ENCODE measurements around the gene CEP85L. TPM values are rescaled to one million over a fixed set of nuclear protein-coding genes. Genes with fewer than 3 reads are reported as not detected.

The CEP85L gene
- total and polyA plus RNA-seq, 3 experiments from 2014 or later = 28.4 to 32.1 (median 29.1) TPM

- H3K27me3 ChIP-seq (ENCODE audit: insufficient read depth, low read length, poor library complexity, severe bottlenecking) = no peaks in the 10 kb centered on the region
- ChIA-PET POLR2A (no interaction called here), CTCF (interaction anchor here (1.5 kb wide), 1 partner anchor 14 kb away, joined by 3 read pairs; no protein-coding TSS in a partner anchor)
- peak overlapping the region in 1 of 8 donors; percentile 31 for H3K27ac Mint-ChIP-seq
- peaks cover 0 to 3% (median 0%) of the 10 kb centered on the region in 5 donors for H3K9me3 Mint-ChIP-seq
- no peaks in the 10 kb centered on the region for H3K9me3 ChIP-seq (ENCODE audit: low read length)
- no peaks in the 10 kb centered on the region for H3K27me3 Mint-ChIP-seq
- no peaks in the 10 kb centered on the region for H3K36me3 ChIP-seq (ENCODE audit: insufficient read depth, low read length)
- H3K4me3 Mint-ChIP-seq = no peak overlapping the region
- H3K27ac ChIP-seq (ENCODE audit: low read depth, low read length) = no peak overlapping the region
- H3K4me1 Mint-ChIP-seq = peaks cover 54 to 71% (median 66%) of the 10 kb centered on the region in 3 donors
- DNase-seq = no peak
- no peaks in the 10 kb centered on the region for H3K4me1 ChIP-seq (ENCODE audit: insufficient read depth, low read length)
- peaks cover 0 to 24% (median 12%) of the 10 kb centered on the region in 3 donors for H3K36me3 Mint-ChIP-seq
- no peak overlapping the region for H3K4me3 ChIP-seq (ENCODE audit: low read length)
These were observed 56.5 kb downstream of the CEP85L start for GRCh38 chr6:118594877-118595276.

DNA sequence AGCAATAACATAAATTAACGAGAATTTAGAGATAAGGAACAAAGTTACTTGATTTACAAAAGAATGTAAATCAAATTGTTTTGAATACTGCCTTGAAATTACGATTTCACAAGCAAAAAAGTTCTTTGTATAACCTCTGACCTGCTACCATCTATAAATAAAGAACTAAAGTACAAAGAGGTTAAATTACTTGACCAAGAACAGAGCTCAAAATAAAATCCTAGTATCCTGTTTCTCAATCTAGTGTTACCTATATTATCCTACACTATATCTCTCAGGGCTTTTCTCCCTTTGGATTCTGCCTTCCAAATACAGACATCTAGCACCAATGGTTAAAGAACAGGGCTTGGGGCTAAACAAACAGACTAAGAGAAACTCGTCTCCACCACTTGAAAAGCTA lies 59.5 kb downstream of the CEP85L start:
- H3K4me1 ChIP-seq (ENCODE audit: insufficient read depth, low read length) = no peaks in the 10 kb centered on the region
- H3K4me3 ChIP-seq (ENCODE audit: low read length) = no peak overlapping the region
- no peak for DNase-seq
- H3K36me3 ChIP-seq (ENCODE audit: insufficient read depth, low read length) = no peaks in the 10 kb centered on the region
- H3K27ac Mint-ChIP-seq = peak overlapping the region in 1 of 8 donors; percentile 10
- no peaks in the 10 kb centered on the region for H3K27me3 ChIP-seq (ENCODE audit: insufficient read depth, low read length, poor library complexity, severe bottlenecking)
- POLR2A ChIA-PET = interaction anchor here (0.5 kb wide), 1 partner anchor 34 kb away, joined by 3 read pairs; no protein-coding TSS in a partner anchor
- H3K4me1 Mint-ChIP-seq = peaks cover 53 to 77% (median 70%) of the 10 kb centered on the region in 3 donors
- CTCF ChIA-PET = interaction anchor here (0.7 kb wide), 1 partner anchor 26 kb away, joined by 4 read pairs; no protein-coding TSS in a partner anchor
- H3K36me3 Mint-ChIP-seq = peaks cover 0 to 32% (median 8%) of the 10 kb centered on the region in 3 donors
- no peak overlapping the region for H3K4me3 Mint-ChIP-seq
- H3K9me3 ChIP-seq (ENCODE audit: low read length) = no peaks in the 10 kb centered on the region
- H3K27me3 Mint-ChIP-seq = no peaks in the 10 kb centered on the region
- peaks cover 0 to 1% (median 0%) of the 10 kb centered on the region in 5 donors for H3K9me3 Mint-ChIP-seq
- no peak overlapping the region for H3K27ac ChIP-seq (ENCODE audit: low read depth, low read length)

- no peak overlapping the region for H3K27ac ChIP-seq (ENCODE audit: low read depth, low read length)
- no peaks in the 10 kb centered on the region for H3K4me1 ChIP-seq (ENCODE audit: insufficient read depth, low read length)
- no peak for DNase-seq
- no peaks in the 10 kb centered on the region for H3K36me3 ChIP-seq (ENCODE audit: insufficient read depth, low read length)
- no peaks in the 10 kb centered on the region for H3K27me3 ChIP-seq (ENCODE audit: insufficient read depth, low read length, poor library complexity, severe bottlenecking)
- peaks cover 55 to 79% (median 72%) of the 10 kb centered on the region in 3 donors for H3K4me1 Mint-ChIP-seq
- CTCF ChIA-PET = no interaction called here
- POLR2A ChIA-PET = no interaction called here
- H3K9me3 ChIP-seq (ENCODE audit: low read length) = no peaks in the 10 kb centered on the region
- H3K27me3 Mint-ChIP-seq = no peaks in the 10 kb centered on the region
- peaks cover 0 to 36% (median 7%) of the 10 kb centered on the region in 3 donors for H3K36me3 Mint-ChIP-seq
- H3K4me3 Mint-ChIP-seq = no peak overlapping the region
- no peak overlapping the region for H3K4me3 ChIP-seq (ENCODE audit: low read length)
- H3K9me3 Mint-ChIP-seq = no peaks in the 10 kb centered on the region
- peak overlapping the region in 2 of 8 donors; percentile 6 to 72 for H3K27ac Mint-ChIP-seq
These were observed 61.6 kb downstream of the CEP85L start for GRCh38 chr6:118589649-118590365.

DNA sequence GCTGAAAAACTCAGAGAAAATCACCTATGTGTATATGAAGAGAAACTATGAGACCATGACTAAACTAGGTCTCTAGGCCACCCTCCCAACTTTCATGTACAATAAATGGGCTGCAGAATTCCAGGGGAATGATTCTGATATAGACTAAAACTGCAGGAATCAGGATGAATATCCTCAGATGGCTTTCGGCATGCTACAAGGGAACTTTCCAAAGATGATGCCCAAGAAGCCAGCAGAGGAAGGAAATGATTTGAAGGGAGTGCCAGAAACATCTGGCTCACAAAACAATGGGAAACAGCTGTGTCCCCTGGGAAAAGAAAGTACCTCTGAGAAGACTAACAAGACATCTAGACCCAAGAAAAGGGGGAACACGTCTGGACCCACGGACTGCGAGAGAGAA lies 62.2 kb downstream of the CEP85L start:
- peaks cover 0 to 37% (median 7%) of the 10 kb centered on the region in 3 donors for H3K36me3 Mint-ChIP-seq
- Histone ChIP-seq H3K36me3 (ENCODE audit: insufficient read depth, low read length) (no peaks in the 10 kb centered on the region), H3K4me1 (ENCODE audit: insufficient read depth, low read length) (no peaks in the 10 kb centered on the region), H3K27me3 (ENCODE audit: insufficient read depth, low read length, poor library complexity, severe bottlenecking) (no peaks in the 10 kb centered on the region), H3K27ac (ENCODE audit: low read depth, low read length) (no peak overlapping the region), H3K9me3 (ENCODE audit: low read length) (no peaks in the 10 kb centered on the region), H3K4me3 (ENCODE audit: low read length) (no peak overlapping the region)
- H3K27ac Mint-ChIP-seq = peak overlapping the region in 3 of 8 donors; percentile 10 to 55 (median 46)
- no peaks in the 10 kb centered on the region for H3K9me3 Mint-ChIP-seq
- H3K27me3 Mint-ChIP-seq = no peaks in the 10 kb centered on the region
- no peak overlapping the region for H3K4me3 Mint-ChIP-seq
- ChIA-PET CTCF (no interaction called here), POLR2A (no interaction called here)
- DNase-seq = no peak
- peaks cover 55 to 79% (median 71%) of the 10 kb centered on the region in 3 donors for H3K4me1 Mint-ChIP-seq

DNA sequence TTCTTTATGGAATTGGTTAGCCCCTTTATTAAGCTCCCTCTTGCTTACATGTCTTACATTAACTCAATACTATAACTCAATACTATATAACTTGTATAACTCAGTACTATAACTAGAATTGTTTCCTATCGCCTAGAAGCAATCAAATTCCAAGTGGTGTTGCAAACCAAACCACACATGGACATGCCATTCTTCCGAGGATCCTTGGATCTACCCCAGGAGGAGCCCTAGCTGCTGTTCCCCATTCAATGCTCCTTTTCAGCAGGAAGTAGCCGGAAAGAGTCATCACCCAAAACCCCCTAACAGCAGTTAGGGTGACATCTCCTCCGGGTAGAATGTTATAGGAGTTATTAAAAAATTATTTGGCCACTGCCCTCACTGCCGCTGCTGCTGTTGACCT lies 62.8 kb downstream of the CEP85L start:
- Mint-ChIP-seq H3K4me1 (peaks cover 50 to 79% (median 65%) of the 10 kb centered on the region in 3 donors), H3K27me3 (no peaks in the 10 kb centered on the region), H3K27ac (peak overlapping the region in 3 of 8 donors; percentile 8 to 62 (median 19)), H3K9me3 (no peaks in the 10 kb centered on the region), H3K36me3 (peaks cover 0 to 32% (median 7%) of the 10 kb centered on the region in 3 donors), H3K4me3 (no peak overlapping the region)
- ChIA-PET CTCF (no interaction called here), POLR2A (no interaction called here)
- no peaks in the 10 kb centered on the region for H3K27me3 ChIP-seq (ENCODE audit: insufficient read depth, low read length, poor library complexity, severe bottlenecking)
- DNase-seq = no peak
- no peak overlapping the region for H3K4me3 ChIP-seq (ENCODE audit: low read length)
- H3K9me3 ChIP-seq (ENCODE audit: low read length) = no peaks in the 10 kb centered on the region
- no peak overlapping the region for H3K27ac ChIP-seq (ENCODE audit: low read depth, low read length)
- H3K4me1 ChIP-seq (ENCODE audit: insufficient read depth, low read length) = no peaks in the 10 kb centered on the region
- no peaks in the 10 kb centered on the region for H3K36me3 ChIP-seq (ENCODE audit: insufficient read depth, low read length)

DNA sequence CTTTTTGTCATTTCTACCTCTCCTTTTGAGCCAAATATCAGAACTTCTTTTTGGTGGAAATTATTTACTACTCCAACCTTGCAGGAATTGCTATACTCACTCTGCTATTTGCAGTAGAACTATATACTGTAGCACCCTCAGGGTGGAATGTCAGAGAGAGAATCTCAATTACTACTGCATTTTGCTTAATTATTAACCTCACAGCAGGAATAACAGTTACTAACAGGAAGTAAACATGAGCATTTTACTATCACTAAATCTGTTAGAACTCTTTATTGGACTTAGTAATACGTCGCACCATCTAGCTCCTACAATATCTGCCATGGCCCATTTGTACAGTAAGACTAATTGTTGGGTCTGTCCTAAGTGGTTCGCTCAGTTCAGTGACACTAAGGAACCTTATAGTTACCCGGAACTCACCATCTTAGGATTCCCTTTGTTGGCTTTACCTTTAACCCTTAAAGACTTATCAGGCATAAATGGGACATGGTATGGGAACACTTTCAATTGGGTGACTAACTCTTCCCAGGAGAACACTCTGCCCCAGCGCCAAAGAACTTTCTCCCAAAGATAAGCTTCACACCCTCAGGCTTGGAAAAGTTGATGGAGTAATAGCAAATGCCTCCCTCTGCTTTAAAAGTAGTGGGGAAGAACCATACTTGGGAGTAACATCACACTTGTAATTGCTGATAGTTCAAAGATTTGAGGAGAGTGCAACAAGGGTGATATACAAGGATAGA lies 64.5 kb downstream of the CEP85L start:
- H3K4me3 ChIP-seq (ENCODE audit: low read length) = no peak overlapping the region
- no peaks in the 10 kb centered on the region for H3K4me1 ChIP-seq (ENCODE audit: insufficient read depth, low read length)
- Mint-ChIP-seq H3K4me3 (no peak overlapping the region), H3K4me1 (peaks cover 40 to 71% (median 52%) of the 10 kb centered on the region in 3 donors), H3K27me3 (peaks cover 0 to 2% of the 10 kb centered on the region in 2 donors), H3K27ac (peak overlapping the region in 6 of 8 donors; percentile 11 to 64 (median 44)), H3K36me3 (peaks cover 0 to 37% (median 12%) of the 10 kb centered on the region in 3 donors), H3K9me3 (peaks cover 0 to 3% (median 0%) of the 10 kb centered on the region in 5 donors)
- H3K9me3 ChIP-seq (ENCODE audit: low read length) = no peaks in the 10 kb centered on the region
- no peak for DNase-seq
- ChIA-PET POLR2A (no interaction called here), CTCF (no interaction called here)
- H3K36me3 ChIP-seq (ENCODE audit: insufficient read depth, low read length) = no peaks in the 10 kb centered on the region
- no peaks in the 10 kb centered on the region for H3K27me3 ChIP-seq (ENCODE audit: insufficient read depth, low read length, poor library complexity, severe bottlenecking)
- H3K27ac ChIP-seq (ENCODE audit: low read depth, low read length) = no peak overlapping the region

DNA sequence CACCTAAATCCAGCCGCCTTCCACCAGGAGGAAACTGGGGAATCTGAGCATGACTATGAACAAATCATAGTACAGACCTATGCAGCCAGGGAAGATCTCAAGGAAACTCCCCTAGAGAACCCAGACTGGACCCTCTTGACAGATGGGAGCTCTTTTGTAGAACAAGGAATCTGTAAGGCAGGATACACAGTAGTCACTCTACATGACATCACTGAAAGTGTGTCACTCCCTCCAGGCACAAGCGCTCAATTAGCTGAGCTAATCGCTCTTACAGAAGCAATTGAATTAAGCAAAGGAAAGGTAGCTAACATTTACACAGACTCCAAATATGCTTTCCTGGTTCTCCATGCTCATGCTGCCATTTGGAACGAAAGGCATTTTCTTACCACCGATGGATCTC lies 66.5 kb downstream of the CEP85L start:
- POLR2A ChIA-PET = no interaction called here
- Histone ChIP-seq H3K27ac (ENCODE audit: low read depth, low read length) (no peak overlapping the region), H3K27me3 (ENCODE audit: insufficient read depth, low read length, poor library complexity, severe bottlenecking) (no peaks in the 10 kb centered on the region), H3K4me3 (ENCODE audit: low read length) (no peak overlapping the region), H3K9me3 (ENCODE audit: low read length) (no peaks in the 10 kb centered on the region), H3K4me1 (ENCODE audit: insufficient read depth, low read length) (no peaks in the 10 kb centered on the region), H3K36me3 (ENCODE audit: insufficient read depth, low read length) (no peaks in the 10 kb centered on the region)
- H3K27me3 Mint-ChIP-seq = peaks cover 0 to 2% of the 10 kb centered on the region in 2 donors
- peak overlapping the region in 7 of 8 donors; percentile 20 to 63 (median 43) for H3K27ac Mint-ChIP-seq
- no peak for DNase-seq
- H3K9me3 Mint-ChIP-seq = peaks cover 0 to 13% (median 7%) of the 10 kb centered on the region in 5 donors
- H3K4me1 Mint-ChIP-seq = peaks cover 31 to 66% (median 44%) of the 10 kb centered on the region in 3 donors
- H3K4me3 Mint-ChIP-seq = no peak overlapping the region
- peaks cover 9 to 37% (median 15%) of the 10 kb centered on the region in 3 donors for H3K36me3 Mint-ChIP-seq
- CTCF ChIA-PET = no interaction called here

All from CD8-positive, alpha-beta memory T cell (primary cell).